Activated CD4-positive, CD25-positive, alpha-beta regulatory T cell (primary cell): ENCODE data around the gene RNF112.
"Not testable (repeated sequence)": the region's sequence is repeated elsewhere in the genome, so short reads cannot be mapped to it uniquely, and the experiment has no call there.

Experiments used
- DNase-seq, 4 experiments: peaks; one replicate each; lab custom pipeline; 2025; lab: John Stamatoyannopoulos, UW

RNF112 gene

DNA sequence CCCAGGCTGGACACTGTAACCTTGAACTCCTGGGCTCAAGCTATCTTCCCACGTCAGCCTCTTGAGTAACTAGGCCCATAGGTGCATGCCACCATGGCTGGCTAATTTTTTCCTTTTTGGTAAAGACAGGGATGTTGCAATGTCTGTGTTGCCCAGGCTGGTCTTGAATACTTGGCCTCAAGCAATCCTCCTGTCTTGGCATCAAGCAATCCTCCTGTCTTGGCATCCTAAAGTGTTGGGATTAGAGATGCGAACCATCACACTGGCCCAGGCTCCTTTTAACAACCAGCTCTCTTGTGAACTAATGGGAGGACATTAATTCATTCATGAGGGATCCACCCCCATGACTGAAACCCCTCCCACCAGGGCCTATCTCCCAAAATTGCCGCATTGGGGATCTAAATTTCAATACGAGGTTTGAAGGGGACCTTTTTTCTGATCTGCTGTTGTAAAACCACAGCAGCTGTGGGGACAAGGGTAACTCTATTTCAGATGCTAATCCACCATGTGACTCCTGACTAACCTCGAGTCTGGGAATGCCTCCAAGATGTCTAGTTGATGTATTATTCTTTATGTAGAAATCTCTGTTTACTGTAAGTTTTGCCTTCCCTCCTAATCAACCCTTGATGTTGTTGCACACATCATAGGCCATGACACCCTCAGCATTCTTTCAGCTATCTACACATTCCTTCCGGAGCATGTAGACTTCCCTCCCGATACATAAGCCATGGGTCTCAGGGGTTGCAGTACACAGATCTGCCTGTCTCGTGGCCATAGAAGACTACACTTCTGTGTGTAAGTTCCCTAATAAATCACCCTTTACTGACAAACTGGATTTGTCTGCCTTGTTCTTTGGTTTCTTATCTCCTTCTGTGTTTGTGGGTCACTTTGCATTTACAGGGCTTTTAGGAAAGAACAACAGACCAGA lies 37.6 kb downstream of the RNF112 start:
- DNase-seq = no peak

DNA sequence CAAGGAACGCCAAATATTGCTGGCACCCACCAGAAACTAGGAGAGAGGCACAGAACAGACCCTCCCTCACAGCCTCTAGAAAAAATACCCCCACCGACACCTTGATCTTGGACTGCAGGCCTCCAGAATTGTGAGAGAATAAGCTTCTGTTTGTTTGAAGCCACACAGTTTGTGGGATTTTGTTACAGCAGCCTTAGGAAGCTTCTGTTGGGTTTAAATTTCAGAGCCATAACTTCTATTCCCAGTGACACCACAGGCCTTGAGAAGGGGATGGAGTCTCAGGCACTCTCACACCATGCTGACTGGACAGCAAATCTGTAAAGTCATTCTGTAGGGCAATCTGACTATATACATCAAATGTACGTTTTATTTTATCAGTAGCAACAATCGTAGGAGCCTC lies 38.6 kb downstream of the RNF112 start:
- DNase-seq = no peak

DNA sequence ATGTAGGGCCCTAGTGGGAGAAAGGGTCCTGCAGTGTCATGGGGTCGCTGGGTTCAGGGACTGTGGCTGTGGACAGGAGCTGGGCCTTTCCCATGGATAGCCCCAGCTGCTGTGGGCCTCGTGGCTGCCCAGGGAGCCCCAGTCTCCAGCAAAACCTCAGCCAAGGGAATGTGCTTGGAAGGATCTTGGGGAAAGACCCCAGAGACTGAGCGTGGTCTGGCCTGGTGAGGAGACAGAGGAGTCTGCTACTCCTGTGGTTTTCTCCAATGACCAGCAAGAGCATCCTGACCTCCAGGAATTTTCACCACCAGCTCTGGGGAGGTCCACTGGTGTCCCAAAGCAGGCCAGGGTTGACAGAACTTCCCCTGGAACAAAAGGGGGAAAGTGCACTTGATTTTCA lies 42.3 kb downstream of the RNF112 start:
- DNase-seq = no peak

DNA sequence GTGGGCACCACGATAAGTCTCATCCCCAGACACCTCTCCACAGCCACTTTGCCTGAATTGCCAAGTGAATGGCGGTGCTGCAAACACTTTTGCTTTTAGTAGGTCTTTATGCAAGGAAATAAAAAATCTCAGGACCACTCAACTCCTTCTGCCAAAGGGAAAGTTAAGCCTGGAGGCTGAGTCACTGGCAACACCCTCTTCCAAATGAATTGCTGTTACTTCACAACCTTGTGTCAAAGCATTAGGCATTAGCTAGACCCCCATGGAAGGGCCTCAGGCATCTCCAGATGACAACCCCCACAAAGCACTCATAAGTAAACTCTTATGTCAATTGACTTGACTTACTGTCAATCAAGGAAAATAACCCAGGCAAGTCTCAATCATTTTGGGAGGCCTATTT lies 43.0 kb downstream of the RNF112 start:
- DNase-seq = no peak

DNA sequence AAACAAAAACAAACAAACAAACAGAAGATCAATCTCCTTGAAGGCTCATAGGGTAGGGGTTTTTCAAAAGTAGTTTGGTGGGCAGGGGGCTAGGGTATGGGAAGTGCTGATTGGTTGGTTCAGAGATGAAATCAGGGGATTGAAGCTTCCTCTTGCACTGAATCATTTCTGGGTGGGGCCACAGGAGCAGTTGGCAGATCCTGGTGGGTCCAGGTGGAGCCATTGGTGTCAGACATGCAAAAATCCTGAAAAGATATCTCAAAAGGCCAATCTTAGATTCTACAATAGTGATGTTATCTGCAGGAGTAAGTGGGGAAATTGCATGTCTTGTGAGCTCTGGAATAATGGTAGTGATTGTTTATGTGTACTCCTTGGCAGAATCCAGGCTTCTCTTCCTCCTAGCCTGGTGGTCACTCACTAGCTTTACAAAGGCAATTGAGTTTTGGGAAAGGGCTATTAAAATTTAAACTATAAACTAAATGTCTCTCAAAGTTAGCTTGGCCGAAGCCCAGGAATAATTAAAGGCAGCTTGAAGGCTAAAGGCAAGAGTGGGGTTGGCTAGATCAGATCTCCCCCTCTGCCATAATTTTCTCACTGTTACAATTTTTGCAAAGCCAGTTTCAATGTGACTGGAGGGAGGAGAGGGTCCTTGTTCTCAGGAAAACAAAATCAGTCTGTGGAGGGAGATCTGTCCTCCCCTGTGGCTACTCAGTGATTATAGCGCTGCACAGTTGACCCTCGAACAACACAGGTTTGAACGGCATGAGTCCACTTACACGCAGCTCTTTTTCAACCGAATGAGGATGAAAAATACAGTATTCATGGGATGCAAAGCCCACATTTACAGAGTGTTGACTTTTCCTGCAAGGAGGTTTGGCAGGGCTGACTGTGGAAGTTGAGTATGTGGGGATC lies 45.2 kb downstream of the RNF112 start:
- DNase-seq = no peak

DNA sequence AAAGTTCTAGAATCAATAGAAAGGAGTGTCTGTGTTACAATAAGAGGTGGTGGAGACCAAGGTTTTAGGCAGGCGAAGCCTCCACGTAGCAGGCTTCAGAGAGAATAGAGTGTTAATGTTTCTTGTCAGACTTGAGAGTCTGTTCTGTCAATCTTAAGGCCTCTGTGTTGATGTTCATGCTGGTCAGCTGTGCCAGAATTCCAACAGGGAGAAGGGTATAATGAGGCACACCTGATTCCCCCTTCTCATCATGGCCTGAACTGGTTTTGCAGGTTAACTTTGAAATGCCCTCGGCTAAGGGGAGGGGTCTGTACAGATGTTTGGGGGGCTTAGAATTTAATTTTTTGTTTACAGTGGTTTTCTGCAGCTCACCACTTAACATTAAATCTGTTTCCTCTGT lies 46.0 kb downstream of the RNF112 start:
- no peak for DNase-seq

DNA sequence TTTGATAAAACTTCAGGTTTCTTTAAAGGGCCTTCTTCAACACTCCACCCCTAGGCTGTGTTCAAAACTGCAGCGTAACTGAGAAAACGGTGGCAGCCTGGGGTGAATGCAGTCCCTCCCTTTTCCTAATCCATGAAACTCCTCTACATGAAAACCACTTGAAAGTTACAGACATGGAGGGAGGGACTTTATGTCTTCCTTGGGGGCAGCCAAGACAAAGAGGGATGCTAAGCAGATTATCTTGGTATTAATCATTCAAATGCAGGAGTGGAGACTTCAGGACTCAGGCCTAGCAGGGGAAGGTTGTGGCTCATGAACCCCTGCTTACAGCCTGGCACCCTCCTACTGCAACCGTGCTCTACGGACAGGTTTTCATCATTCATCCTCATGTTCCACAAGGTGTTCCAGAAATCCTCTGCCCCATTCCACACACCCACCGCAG lies 46.8 kb downstream of the RNF112 start:
- no peak for DNase-seq

DNA sequence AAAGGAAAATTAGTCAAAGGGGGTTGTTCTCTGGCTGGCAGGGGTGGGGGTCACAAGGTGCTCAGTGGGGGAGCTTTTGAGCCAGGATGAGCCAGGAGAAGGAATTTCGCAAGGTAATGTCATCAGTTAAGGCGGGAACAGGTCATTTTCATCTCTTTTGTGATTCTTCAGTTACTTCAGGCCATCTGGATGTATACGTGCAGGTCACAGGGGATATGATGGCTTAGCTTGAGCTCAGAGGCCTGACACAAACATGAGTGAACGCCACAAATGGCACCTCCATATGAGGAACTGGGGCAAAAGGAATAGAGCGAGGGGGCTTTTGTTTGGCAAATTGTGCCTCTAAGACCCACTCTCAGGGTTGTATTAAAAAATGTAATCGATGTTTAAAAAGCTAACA lies 47.4 kb downstream of the RNF112 start:
- DNase-seq = not testable (repeated sequence)

DNA sequence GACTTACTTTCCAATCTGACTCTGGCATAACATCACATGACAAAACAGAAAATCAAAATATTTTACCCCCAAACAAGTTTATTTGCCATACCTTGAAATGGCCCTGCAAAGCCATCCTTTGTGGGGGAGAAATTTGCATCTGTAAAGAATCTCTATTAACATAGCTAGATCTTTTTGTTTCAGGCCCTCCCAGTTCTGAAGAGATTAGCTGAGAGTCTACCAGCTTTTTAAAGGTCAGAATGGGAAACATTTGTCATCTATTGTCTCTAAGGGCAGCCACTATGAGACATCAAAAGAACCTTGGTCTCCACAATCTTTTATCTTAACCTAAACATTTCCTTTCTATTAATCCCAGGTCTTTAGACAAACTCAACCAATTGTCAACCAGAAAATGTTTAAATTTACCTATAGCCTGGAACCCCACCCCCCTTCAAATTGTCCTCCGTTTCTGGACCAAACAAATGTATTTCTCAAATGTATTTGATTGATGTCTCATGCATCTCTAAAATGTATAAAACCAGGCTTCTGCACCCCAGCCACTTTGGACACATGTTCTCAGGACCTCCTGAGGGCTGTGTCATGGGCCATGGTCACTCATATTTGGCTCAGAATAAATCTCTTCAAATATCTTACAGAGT lies 48.1 kb downstream of the RNF112 start:
- not testable (repeated sequence) for DNase-seq

DNA sequence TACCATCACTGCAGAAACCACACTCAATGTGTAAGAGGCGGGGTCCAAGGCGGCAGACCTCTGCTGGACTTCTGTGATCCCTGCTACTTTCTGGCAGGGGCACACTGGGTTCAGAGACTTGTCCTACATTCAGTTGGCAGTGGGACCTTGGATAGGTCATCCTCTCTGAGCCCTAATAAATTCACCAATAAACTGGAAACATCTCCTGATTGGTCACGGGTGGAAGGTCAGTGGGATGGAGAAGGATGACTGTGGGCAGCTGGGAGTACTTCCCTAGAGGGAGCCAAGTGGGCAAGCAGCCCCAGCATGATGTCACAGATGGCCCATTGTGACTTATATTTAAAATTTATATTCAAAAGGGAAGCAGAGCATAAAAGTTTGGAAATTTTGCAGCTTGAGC lies 49.7 kb downstream of the RNF112 start:
- no peak for DNase-seq

DNA sequence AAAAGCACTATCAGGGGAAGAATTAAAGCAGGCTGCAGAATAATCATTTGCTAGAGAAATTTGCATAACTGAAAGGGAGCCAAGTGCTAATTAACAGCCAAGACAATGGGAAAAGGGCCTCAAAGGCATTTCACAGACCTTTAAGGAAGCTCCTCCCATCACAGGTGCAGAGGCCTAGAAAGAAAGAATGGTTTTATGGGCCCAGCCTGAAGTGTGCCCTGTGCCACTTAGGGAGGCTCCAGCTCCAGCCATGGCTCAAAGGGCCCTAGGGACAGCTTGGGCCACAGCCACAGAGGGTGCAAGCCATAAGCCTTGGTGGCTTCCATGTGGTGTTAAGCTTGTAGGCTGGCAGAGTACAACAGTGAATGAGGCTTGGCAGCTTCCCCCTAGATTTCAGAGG lies 50.1 kb downstream of the RNF112 start:
- DNase-seq = no peak

DNA sequence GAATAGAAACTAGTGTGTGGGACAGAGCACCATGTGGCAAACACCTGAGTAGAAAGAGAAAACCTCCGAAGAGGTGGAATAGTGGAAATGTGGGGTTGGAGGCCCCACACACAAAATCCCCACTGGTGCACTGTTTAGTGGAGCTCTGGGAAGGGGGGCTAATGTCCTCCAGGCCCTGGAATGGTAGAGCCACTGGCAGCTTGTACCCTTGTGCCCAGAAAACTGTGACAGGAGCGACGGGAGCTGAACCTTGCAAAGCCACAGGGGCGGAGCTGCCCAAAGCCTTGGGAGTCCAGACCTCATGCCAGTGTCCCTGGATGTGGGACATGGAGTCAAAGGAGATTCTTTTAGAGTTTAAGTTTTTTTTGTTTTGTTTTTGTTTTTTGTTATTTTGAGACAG lies 50.6 kb downstream of the RNF112 start:
- DNase-seq = no peak

DNA sequence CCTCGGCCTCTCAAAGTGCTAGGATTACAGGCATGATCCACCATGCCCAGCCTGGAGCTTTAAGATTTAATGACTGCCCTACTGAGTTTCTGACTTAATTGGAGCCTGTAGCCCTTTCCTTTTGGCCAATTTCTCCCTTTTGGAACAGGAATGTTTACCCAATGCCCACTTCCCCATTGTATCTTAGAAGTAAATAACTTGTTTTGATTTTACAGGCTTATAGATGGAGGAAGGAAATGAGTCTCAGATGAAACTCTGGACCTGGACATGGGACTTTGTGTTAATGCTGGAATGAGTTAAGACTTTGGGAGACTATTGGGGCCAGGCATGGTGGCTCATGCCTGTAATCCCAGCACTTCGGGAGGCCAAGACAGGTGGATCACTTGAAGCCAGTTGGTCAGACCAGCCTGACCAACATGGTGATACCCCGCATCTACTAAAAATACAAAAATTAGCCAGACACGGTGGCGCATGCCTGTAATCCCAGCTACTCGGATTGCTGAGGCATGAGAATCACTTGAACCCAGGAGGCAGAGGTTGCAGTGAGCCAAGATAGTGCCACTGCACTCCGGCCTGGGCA lies 51.5 kb downstream of the RNF112 start:
- DNase-seq = not testable (repeated sequence)

DNA sequence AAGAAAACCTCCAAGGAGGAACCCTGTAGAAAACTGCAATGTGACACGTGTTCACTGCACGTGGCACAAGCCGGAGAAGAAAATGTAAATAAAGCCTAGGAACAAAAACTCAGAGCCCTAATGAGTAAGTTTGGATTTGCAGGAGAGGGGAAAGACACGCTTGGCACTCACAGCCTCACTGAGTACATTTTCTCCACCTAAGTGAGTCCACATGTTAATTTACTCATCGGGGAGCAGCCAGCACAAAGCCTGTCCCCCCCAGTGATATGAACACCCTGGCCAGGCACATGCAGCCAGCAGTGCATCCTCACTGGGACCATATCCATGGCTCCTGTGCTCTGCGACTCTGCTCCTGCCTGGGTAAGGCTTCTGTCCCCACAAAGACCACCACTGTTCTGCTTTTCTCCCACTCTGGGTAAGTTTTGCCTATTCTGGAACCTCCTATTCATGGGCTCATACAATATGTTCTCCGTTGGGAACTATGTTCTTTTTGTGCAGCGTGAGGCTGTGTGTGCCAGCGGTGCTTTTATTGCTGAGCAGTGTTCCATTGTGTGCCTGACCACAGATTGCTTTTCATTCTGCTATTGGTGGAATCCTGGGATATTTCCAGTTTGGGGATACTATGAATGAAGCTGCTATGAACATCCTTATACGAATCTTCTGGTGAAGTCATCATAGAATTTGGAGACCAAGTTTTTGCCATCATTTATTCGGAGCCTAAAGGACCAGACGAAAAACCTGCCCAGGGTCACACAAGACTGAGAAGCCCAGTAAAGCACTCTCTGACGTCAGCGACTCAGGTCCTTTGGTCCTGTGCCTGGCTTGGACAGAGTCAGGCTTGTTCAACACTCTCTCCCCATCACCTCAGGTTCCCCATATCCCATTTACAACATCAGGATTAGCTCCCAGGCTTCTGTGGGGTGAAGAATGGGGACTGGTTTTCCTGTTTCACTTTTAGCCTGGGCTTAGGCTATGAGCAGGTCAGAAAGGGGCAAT lies 53.3 kb downstream of the RNF112 start:
- DNase-seq = no peak
